ENCODE measurements around the gene GSDME.

DNA sequence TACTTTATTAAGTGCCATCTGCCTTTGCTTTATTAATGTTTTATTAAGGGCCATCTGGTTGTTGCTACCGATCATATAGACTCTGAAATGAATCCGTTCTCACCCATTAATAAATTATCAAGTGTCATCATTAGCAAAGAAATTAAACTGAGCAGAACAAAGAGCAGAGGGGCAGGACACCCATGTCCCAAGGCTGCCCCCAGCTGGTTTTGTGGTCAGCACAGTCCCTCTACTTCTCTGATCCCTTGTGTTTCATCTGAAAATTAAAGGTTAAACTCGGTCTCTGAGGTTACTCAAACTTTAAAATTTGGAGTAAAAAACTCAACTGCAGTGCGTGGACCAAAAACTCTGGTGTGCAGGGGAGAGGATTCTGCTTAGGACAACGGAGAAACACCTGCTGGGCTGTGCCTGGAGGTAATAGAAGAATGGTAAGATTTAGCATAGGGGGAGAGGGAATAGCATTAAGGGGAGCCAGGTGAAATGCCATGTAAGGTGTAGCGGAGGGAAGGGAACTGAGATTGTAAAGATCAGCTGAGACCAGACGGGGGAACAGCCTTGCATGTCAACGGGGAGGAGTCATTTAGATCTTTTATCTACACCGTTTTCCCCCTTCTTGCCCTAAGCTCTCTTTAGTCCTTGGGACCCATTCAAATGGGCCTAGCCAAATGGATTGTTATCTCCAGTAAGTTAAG, 10.8 kb upstream of the GSDME start:
- TF ChIP-seq, protein P1, sequence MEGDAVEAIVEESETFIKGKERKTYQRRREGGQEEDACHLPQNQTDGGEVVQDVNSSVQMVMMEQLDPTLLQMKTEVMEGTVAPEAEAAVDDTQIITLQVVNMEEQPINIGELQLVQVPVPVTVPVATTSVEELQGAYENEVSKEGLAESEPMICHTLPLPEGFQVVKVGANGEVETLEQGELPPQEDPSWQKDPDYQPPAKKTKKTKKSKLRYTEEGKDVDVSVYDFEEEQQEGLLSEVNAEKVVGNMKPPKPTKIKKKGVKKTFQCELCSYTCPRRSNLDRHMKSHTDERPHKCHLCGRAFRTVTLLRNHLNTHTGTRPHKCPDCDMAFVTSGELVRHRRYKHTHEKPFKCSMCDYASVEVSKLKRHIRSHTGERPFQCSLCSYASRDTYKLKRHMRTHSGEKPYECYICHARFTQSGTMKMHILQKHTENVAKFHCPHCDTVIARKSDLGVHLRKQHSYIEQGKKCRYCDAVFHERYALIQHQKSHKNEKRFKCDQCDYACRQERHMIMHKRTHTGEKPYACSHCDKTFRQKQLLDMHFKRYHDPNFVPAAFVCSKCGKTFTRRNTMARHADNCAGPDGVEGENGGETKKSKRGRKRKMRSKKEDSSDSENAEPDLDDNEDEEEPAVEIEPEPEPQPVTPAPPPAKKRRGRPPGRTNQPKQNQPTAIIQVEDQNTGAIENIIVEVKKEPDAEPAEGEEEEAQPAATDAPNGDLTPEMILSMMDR (IDR thresholded peaks at IDR 0.05): no peak
- no peak for TF ChIP-seq POLR2A (IDR thresholded peaks at IDR 0.05)
